K562 (cell line): ENCODE results near the gene DCTN5. TPM values are rescaled to one million over a fixed set of nuclear protein-coding genes. Genes with fewer than 3 reads are reported as not detected.

ENCODE experiments used
- ARID4B ChIP-seq: sonication (generic); formaldehyde crosslinking; IDR thresholded peaks from 2 replicates; pipeline ENCODE4 v1.8.0; 2022; ENCODE audit warnings: mild to moderate bottlenecking, missing genetic modification reagents
- C11orf30 ChIP-seq: fragments of 450-650 bp; IDR thresholded peaks from 2 replicates; pipeline ENCODE4 v1.6.1; 2016; ENCODE audit warnings: low read depth, mild to moderate bottlenecking
- CBFA2T2 ChIP-seq: fragments of 450-650 bp; conservative IDR thresholded peaks from 2 replicates; pipeline ENCODE4 v1.6.1; 2017; ENCODE audit warnings: mild to moderate bottlenecking
- CBX8 ChIP-seq: fragments of 200-600 bp; sonication (generic); IDR thresholded peaks from 2 replicates; pipeline ENCODE4 v1.6.1; 2012; ENCODE audit warnings: borderline replicate concordance, mixed run types, low read depth, mild to moderate bottlenecking, moderate library complexity, mixed read lengths, low read length, control low read depth, inconsistent platforms; ENCODE audit not compliant: poor library complexity, severe bottlenecking; ENCODE audit errors: extremely low read depth
- CREBBP ChIP-seq: IDR thresholded peaks from one replicate; pipeline ENCODE4 v1.6.1; 2012; ENCODE audit warnings: low read depth, mild to moderate bottlenecking, control low read depth, inconsistent platforms, low read length
- DACH1 ChIP-seq: fragments of 450-650 bp; IDR thresholded peaks from 2 replicates; pipeline ENCODE4 v1.6.1; 2018; ENCODE audit not compliant: partially characterized antibody
- FOXK1 ChIP-seq: sonication (generic); formaldehyde crosslinking; IDR thresholded peaks from 2 replicates; pipeline ENCODE4 v1.8.0; 2022; ENCODE audit warnings: missing genetic modification reagents, mild to moderate bottlenecking, borderline replicate concordance
- FOXO4 ChIP-seq: fragments of 450-650 bp; formaldehyde crosslinking; IDR thresholded peaks from 2 replicates; pipeline ENCODE4 v1.4.0; 2020; ENCODE audit warnings: mild to moderate bottlenecking, moderate library complexity
- HES1 ChIP-seq: fragments of 450-650 bp; IDR thresholded peaks from 2 replicates; pipeline ENCODE4 v1.6.1; 2016; ENCODE audit warnings: low read depth, mild to moderate bottlenecking, moderate library complexity
- HLTF ChIP-seq: fragments of 450-650 bp; IDR thresholded peaks from 2 replicates; pipeline ENCODE4 v1.6.1; 2016
- HMGN3 ChIP-seq: IDR thresholded peaks from 2 replicates; pipeline ENCODE4 v1.6.1; 2011; ENCODE audit warnings: borderline replicate concordance, low read depth, mild to moderate bottlenecking, mixed read lengths, low read length; ENCODE audit not compliant: insufficient read length; ENCODE audit errors: extremely low read depth
- HSF4 ChIP-seq: fragments of 250-450 bp; sonication (Bioruptor Pico); IDR thresholded peaks from 2 replicates; pipeline ENCODE4 v2.1.2; 2022; ENCODE audit warnings: mild to moderate bottlenecking, moderate library complexity, borderline replicate concordance
- ILF3 ChIP-seq: fragments of 450-650 bp; IDR thresholded peaks from 2 replicates; pipeline ENCODE4 v1.6.1; 2018; ENCODE audit warnings: antibody characterized with exemption, mild to moderate bottlenecking, moderate library complexity, borderline replicate concordance
- POLR3G ChIP-seq: IDR thresholded peaks from 2 replicates; pipeline ENCODE4 v1.6.1; 2011; ENCODE audit not compliant: insufficient read length, insufficient replicate concordance; ENCODE audit errors: extremely low read depth
- PTRF ChIP-seq: fragments of 450-650 bp; IDR thresholded peaks from 2 replicates; pipeline ENCODE4 v1.6.1; 2016; ENCODE audit warnings: mild to moderate bottlenecking, missing genetic modification characterization, missing compliant biosample characterization
- TRIM24 ChIP-seq, 2 experiments: fragments of 450-650 bp; IDR thresholded peaks; 2 replicates each; pipeline ENCODE4 v1.6.1; 2016
- ZBTB34 ChIP-seq: fragments of 250-450 bp; sonication (Bioruptor Pico); IDR thresholded peaks from 2 replicates; pipeline ENCODE4 v1.8.0; 2021; ENCODE audit warnings: mild to moderate bottlenecking, moderate library complexity
- ZNF232 ChIP-seq: sonication (generic); formaldehyde crosslinking; IDR thresholded peaks from 2 replicates; pipeline ENCODE4 v1.8.0; 2022; ENCODE audit warnings: mild to moderate bottlenecking, missing genetic modification reagents
- ZNF3 ChIP-seq: fragments of 250-450 bp; sonication (Bioruptor Pico); IDR thresholded peaks from 2 replicates; pipeline ENCODE4 v1.5.0; 2021; ENCODE audit warnings: mild to moderate bottlenecking, moderate library complexity
- ZNF561 ChIP-seq: fragments of 450-650 bp; formaldehyde crosslinking; conservative IDR thresholded peaks from 2 replicates; pipeline ENCODE4 v1.4.0; 2020; ENCODE audit warnings: mild to moderate bottlenecking, moderate library complexity
- polyA plus RNA-seq, 8 experiments: library from polyadenylated mRNA; depleted of rRNA in 4 of 8; stranded (reverse) in 5 of 8; unstranded in 3 of 8; fragments of >200 nt; fragmentation: Nextera tagmentation in 2 of 8; fragmentation: Illumina TruSeq in 1 of 8; extraction: Ambion mirVana in 2 of 8; extraction: Trizol in 1 of 8; gene quantifications; 2 replicates each; pipeline versions ENCODE4 v1.2.1 to v1.2.3, GENCODE V29; 2011 to 2014; ENCODE audit warnings: inconsistent platforms in 1 of 8, missing spikeins in 1 of 8
- total RNA-seq, 7 experiments: library from RNA; depleted of rRNA in 6 of 7; stranded (reverse); fragments of >200 nt in 6 of 7; fragmentation: Illumina TruSeq in 2 of 7; extraction: Trizol in 2 of 7; gene quantifications; 2 replicates each; pipeline versions ENCODE4 v1.2.1 to v1.2.3, GENCODE V29; 2011 to 2021; ENCODE audit warnings: low replicate concordance in 1 of 7

DCTN5 gene
- total and polyA plus RNA-seq, 9 of the 15 experiments (the other 6 are each of a cell fraction or from before 2014, with no cell fraction given): 35.8 to 149 (median 75.9) TPM

- TF ChIP-seq ZNF3 (CRISPR knock-in tag) (no peak), HES1 (no peak), DACH1 (no peak), HLTF (no peak), ARID4B (CRISPR knock-in tag) (peak; percentile 69), ILF3 (no peak), FOXK1 (CRISPR knock-in tag) (no peak), C11orf30 (no peak), CBFA2T2 (no peak), ZNF561 (CRISPR knock-in tag) (no peak), ZBTB34 (no peak), TRIM24 (IDR thresholded peaks at IDR 0.05) (peak in 1 of 2 experiments; percentile 58; a peak in 2 of 4 replicates), HMGN3 (no peak), CREBBP (no peak), FOXO4 (CRISPR knock-in tag) (no peak), ZNF232 (no peak), POLR3G (no peak), PTRF (tag) (no peak), HSF4 (no peak), CBX8 (no peak)
Observed at GRCh38 chr16:23678430-23679273, 37.4 kb downstream of the DCTN5 start, which contains the start of gene PLK1 (continued).
